Measurements from ENCODE around the gene TTC33.
A peak's percentile ranks its signal among the peaks of the same experiment; 100 is the strongest.
"Not testable (repeated sequence)": the region's sequence is repeated elsewhere in the genome, so short reads cannot be mapped to it uniquely, and the experiment has no call there.

Gene TTC33

GRCh38 chr5:40605295-40605958 lies 150.3 kb downstream of the TTC33 start:
- no peak for DNase-seq

- DNase-seq, result no peak
Measured at GRCh38 chr5:40603378-40603777, 152.4 kb downstream of the TTC33 start.

- peak; percentile 32 for DNase-seq
Measured at GRCh38 chr5:40601198-40601868, 154.4 kb downstream of the TTC33 start.

GRCh38 chr5:40600383-40600782 lies 155.4 kb downstream of the TTC33 start:
- DNase-seq, result no peak

- no peak for DNase-seq
Measured at GRCh38 chr5:40599676-40600075, 156.1 kb downstream of the TTC33 start.

DNA sequence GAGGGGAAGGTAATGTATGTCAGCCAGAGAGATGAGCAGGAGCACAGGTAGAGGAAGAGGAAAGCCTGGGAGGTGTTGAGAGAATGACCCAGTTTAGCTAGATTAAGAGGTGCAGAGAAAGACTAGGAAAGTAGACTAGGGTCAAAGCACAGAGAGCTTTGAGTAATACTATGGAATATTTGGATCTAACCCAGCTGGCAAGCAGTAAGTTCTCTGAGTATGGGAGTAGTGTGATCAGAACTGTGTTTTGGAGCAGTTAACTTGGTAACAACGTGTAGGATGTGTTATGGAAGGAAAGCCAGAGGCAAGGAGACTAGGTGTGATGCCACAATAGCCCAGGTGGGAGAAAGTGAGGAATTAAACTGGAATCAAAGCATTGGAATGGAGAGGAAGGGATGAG lies 160.9 kb downstream of the TTC33 start:
- DNase-seq, result no peak

- DNase-seq, result not testable (repeated sequence)
Measured at GRCh38 chr5:40591727-40592396, 163.9 kb downstream of the TTC33 start.

DNA sequence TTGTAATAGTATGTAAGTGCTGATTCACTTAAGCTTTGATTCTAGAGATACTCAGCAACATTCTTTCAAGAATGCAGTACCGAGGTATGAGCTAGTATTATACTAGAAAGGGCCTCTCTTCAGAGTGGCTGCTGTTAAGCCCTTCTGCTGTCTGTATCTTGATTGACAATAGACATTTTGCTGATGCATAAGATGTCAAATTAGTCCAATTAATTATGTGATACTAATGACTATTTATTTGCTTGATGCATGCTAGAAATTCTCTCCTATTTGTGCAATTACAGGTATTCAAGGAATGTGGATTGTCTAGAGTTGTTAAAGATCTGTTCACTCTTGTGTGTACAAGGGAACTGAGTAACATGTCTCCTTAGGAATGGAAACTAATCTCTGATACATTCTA lies 168.4 kb downstream of the TTC33 start:
- no peak for DNase-seq

GRCh38 chr5:40585537-40586267 lies 170.1 kb downstream of the TTC33 start:
- no peak for DNase-seq

DNA sequence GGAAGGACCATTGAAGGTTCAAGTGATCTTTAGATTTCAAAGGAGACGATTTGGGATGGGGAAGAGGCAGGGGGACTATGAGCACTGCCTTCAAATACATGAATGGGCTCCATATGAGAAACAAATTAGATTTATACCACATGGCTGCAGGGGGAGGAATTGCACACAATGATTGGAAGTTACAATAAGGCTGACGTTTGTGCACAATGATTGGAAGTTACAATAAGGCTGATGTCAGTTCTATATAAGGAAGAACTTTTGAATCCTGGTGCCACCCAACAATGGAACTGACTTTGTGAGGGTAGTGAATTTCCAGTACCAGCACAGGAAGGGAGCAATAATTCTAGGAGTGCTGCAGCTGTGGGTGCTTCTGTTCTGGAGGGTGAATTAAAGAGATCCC lies 171.7 kb downstream of the TTC33 start:
- DNase-seq, result no peak

DNA sequence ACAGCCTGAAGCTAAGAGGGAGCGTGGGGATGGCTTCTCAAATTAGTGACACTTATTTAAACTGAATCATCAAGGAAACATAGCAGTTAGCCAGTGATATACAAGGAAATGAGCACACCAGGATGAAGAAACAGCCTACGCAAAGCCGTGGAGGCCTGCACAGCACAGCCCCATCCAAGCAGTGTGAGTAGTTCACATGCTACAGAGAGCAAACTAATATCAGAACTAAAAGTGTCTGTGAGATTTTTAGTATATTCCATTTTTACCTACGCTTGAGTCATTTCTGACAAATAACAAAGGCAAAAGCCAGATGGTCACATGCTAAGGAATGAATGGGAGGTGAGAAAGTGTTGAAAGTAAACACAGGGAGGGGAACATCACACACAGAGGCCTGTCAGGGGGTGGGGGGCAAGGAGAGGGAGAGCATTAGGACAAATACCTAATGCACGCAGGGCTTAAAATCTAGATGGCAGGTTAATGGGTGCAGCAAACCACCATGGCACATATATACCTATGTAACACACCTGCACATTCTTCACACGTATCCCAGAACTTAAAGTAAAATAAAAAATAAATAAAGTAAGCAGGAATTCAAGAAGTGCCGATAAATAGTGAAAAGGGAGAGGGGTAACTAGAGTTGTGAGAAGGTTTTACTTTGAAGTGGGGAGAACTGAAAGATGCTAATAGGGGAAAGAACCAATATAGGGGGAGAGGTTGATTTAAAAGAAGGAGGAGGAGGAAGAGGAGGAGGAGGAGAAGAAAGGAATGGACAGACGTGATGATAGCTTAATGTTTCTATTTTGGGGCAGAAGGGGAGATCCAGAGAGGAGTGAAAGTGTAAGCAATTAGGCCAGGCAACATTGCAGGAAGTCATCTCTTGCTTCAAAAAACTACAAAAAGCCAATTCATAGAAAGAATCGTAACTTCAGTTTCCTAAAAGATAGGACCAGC lies 177.0 kb downstream of the TTC33 start:
- DNase-seq, result no peak

DNA sequence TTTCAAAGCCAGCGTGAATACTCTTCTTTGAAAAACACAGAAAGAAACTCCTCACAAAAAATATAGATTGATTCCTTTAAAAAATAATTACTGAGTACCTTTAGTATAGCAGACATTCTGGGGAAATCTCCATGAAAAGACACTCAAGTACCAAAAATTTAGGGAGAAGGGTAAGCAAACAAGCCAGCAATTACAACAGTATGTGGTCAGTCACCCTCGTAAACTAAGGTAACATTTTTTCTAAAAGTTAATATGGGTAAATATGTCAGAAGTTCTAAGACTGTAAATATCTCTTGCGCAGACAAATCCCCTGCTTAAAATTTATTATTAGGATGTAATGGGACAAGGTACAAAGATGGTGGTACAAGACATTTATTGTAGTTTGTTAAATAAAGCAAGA lies 178.0 kb downstream of the TTC33 start:
- no peak for DNase-seq

GRCh38 chr5:40575921-40576320 lies 179.8 kb downstream of the TTC33 start:
- no peak for DNase-seq

GRCh38 chr5:40575411-40575810 lies 180.3 kb downstream of the TTC33 start:
- no peak for DNase-seq

- DNase-seq, result peak; percentile 35
Measured at GRCh38 chr5:40572937-40573336, 182.8 kb downstream of the TTC33 start.

DNA sequence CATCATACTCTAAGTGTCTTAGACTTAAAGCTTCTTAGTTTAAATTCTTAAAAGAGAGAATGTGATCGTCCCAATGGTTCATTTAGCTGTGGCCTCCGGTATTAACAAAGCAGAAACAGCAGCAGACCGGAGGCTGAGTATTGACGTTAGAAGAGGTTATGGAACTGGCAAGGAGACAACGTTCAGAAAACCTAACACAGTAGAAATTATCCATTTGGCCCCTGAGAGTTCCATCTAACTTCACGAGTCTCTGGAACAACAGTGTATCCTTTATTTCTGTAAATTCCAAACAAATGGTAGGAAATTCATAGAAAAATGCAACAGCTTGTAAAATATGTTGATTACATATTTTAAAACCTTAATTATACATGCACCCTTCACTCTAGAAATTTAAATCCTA lies 183.4 kb downstream of the TTC33 start:
- DNase-seq, result no peak

DNA sequence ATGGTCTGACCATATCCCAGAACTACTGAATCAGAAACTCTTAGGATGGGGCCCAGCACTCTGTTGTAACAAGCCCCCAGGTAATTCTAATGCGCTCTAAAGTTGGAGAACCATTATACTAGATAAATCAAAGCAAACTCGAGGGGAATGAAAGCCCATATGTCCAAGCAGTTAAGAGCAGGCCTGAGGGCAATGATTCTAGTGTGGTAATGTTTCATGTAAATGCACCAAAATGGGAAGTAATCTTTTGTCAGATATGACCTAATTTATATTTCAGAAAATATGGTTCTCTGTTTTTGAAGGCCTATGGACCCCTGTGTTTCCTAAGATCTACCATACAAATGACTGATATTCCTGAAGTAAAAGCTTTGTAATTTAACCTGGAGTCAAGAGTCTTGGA lies 184.0 kb downstream of the TTC33 start:
- no peak for DNase-seq

DNA sequence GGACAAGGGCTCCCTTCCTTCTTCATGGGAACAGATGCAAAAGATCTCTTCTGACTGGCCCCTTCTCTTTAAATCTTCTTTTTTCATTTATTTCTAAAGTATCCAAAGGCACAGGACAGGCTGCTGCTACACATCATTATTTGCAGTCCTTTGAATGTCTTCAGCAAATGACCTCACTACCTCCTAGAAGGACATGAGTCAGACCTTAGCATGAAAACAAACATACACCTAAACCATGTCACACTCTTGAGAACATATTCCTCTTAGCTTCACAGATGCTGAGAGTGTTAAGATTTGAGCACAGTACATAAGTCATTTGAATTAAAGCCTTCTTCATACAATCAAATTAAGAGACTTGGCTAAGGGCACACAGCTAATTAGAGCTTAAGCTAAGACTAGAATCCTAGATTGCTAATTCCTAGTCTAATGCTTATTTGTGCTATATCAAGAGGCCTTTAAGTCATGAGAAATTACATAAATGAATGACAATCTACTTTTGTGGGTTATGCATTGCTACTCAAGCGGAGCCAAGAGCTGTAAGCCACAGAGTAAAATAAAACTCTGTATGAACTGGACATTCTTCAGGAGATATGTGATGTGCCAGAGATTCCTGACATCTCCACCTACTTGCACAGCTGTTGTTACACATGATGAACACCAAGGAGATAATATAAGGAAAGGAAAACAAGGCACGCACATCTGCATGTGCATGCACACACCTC lies 185.2 kb downstream of the TTC33 start:
- no peak for DNase-seq

DNA sequence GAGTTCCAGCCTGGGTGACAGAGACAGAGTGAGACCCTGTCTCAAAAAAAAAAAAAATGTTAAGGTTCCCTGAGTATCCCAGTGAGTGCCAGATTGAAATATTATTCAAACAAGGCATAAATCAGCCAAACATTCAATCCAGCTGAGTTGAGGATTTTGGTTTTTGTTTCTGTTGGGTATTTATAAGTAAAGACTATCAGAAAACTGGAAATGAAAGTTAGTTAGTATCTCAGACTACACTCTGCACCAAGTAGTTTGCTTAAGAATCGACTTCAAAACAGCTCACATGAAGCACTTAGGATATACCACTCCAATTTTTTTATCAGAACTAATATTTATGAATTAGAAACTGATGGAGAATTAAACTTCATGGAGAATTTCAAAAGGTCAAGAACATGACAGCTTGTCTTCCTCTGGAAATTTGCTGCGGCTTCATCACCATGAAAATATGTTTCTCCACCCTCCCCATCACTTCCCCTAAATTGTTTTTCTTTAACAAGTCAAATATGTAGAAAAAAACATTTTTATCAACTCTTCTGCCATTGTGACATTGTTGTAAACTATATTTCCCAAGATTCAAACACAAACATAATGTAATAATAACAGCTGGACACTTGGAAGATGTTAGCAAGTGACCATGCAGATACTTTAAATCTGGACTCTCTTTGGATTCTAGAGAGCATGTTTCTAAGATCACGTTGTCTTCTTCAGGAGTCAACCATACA lies 186.1 kb downstream of the TTC33 start:
- DNase-seq, result no peak

DNA sequence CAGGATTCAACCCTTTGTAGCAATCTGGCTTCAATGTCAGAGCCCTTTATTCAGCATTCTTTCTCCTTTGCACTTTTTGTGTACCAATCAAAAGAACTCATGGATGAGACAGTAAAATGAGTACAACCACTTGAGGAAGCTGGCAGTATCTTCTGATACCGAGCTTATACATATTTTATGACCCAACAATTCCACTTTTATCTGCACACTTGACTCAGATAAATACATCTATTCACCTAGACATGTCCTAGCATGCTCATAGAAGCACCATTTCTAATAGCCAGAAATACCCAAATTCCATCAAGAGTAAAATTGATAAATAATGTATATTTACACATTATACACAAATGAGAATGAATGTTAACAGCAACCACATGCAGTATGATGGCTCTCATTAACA lies 187.2 kb downstream of the TTC33 start:
- DNase-seq, result no peak

DNA sequence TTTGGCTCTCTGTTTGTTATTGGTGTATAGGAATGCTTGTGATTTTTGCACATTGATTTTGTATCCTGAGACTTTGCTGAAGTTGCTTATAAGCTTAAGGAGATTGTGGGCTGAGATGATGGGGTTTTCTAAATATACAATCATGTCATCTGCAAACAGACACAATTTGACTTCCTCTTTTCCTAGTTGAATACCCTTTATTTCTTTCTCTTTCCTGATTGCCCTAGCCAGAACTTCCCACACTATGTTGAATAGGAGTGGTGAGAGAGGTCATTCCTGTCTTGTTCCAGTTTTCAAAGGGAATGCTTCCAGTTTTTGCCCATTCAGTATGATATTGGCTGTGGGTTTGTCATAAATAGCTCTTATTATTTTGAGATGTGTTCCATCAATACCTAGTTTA lies 192.6 kb downstream of the TTC33 start:
- not testable (repeated sequence) for DNase-seq

Data from SHP77 treated with DMSO at 0.1 percent for 48 hours (cell line).